ENCODE measurements around the gene CELSR1.
A peak's percentile ranks its signal among the peaks of the same experiment; 100 is the strongest.

CELSR1 gene

GRCh38 chr22:46372686-46373085 lies 164.7 kb downstream of the CELSR1 start:
- no peak for DNase-seq

DNA sequence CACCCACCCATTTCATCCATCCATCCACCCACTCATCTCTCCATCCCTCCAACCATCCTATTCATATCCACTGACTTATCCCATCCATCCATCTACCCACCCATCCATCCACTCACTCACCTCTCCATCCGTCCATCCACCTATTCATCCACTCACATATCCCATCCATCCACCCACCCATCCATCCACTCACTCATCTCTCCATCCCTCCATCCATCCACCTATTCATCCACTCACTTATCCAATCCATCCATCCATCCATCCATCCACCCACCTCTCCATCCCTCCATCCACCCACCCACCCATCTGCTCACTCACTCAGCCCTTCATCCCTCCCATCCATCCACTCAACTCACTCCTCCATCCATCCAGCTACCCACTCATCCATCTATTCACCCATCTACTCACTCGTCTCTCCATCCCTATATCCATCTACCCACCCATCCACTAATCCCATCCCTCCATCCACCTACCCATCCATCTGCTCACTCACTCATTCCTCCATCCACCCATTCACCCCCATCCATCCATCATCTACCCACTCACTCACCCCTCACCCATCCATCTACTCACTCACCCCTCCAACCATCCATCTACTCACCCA lies 165.7 kb downstream of the CELSR1 start:
- DNase-seq: no peak

GRCh38 chr22:46370584-46371291 lies 166.7 kb downstream of the CELSR1 start:
- peak; percentile 77 for DNase-seq

GRCh38 chr22:46369716-46370583 lies 167.5 kb downstream of the CELSR1 start:
- DNase-seq: peak; percentile 29

GRCh38 chr22:46368871-46369715 lies 168.3 kb downstream of the CELSR1 start:
- no peak for DNase-seq

GRCh38 chr22:46368422-46368821 lies 169.0 kb downstream of the CELSR1 start:
- no peak for DNase-seq

- DNase-seq: peak; percentile 57
Measured at GRCh38 chr22:46367707-46368191, 169.7 kb downstream of the CELSR1 start.

DNA sequence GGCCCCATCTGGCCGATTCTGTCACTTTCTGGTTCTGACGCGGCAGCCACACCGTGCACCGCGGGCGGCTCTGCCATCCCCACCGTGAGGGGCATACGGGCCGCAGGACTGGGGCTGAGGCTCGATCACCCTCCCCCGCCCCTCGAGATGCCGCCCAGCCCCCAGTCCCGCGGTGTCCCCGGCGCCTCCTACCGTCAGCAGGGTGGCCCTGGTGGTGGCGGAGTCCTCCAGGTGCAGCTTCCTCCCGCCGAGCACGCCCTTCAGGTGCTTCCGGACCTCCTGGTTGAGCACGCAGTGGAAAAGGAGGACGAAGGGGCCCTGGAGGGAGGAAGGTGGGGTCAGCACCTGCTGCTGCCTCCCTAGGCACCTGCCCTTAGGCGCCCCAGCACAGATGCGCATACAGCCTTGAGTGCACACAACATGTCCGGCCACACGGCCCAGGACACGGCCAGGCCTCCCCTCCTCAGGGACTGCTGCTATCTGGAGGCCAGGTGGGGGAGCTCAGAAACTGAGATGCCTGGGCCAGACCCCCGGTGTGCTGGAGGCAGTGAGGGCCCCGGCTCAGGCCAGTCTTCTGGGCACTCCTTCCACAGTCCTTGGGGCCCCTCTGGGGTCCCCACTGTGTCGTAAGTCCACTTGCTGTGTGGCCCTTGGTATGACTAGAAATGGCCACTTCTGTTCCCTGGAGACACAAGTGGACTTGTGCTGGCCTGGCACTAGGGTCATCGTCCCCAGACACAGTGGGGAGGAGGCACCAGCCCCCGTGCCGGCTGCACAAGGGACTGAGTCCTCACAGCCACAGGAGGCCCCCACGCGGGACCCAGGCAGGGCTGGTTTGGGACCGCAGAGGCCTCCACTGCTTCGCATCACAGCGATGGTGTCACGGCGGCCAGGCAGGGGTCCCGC lies 170.4 kb downstream of the CELSR1 start:
- no peak for DNase-seq

GRCh38 chr22:46366327-46366731 lies 171.1 kb downstream of the CELSR1 start:
- DNase-seq: no peak

DNA sequence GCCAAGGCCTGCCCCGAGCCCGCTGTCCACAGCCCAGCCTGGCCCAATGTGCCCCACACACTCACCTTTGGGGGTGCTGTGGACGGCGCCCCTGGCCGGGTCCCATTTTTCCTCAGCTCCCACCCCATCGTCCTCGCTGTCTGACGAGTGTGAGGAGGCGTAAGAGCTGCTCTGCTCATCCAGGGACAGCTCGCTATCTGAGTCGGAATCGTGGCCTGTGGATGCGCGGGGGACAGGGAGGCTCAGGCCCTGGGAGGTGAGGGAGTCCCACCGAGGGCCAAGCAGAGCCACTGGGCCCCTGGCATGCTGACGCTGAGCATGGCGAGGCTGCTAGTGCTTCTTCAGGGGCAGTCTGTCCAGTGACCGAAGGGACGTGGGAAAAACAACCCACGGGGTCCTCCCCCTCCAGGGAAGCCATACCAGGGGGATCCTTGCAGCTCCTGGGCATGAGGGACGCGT lies 172.2 kb downstream of the CELSR1 start:
- no peak for DNase-seq

- DNase-seq: no peak
Measured at GRCh38 chr22:46364341-46365165, 172.9 kb downstream of the CELSR1 start.

DNA sequence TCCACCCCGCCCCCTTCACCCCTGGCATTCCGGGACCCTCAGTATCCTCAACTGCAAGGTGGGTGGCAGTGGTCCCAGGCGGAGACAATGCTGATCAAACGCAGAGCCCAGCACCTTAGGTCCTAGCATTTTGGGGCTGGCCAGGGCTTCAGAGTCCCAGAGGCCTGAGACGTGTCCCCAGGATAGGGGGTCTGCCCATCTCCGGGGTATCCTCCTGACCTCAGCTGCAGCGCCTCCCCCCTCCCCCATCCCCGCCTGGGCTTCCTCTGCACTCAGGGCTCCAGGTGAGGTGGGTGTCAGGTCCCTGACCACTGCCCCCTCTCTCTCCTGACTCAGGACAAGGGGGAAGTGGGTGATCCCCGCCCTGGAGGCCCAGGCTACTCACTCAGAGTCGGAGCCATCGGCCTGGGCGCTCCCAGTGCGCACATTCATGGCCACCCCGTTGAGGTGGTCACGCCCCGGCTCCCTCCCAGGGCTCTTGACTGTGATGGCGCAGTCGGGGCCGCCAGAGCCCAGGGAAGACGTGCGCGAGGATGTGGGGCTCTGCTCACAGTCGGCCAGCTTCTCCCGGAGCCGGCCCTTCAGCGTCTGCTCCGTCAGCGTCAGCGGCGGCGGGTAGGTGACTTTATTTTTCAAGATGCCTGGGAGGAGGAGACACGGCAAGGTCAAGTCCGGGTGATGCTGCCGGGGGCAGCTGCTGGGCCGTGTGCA lies 173.7 kb downstream of the CELSR1 start:
- DNase-seq: no peak

DNA sequence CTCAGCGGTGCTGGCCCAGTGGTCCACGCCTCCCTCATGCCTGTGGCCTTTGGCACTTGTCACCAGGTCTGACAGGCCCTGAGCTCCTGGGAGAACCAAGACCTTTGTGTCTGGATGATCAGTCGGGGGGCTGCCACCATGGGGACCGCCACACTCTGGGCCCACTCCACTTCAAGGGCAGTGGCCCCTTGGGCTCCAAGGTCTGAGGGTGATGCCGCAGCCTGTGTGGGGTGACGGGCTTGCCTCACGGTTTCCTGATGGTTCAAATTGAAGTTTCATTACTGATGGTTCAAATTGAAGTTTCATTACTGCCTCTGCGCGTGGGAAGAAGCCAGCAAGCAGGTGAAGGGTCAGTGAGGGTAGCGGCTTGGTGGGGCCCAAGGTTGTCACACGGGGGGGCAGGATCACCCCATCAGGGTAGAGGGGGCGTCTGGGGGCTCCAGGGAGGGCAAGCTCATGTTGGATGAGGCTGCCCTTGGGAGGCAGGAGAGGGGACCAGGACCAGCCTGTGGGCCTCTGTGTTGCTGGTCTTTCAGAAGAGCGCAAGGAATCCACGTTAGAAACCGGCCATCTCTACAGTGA lies 174.4 kb downstream of the CELSR1 start:
- DNase-seq: no peak

GRCh38 chr22:46362203-46362933 lies 175.1 kb downstream of the CELSR1 start:
- DNase-seq: no peak

DNA sequence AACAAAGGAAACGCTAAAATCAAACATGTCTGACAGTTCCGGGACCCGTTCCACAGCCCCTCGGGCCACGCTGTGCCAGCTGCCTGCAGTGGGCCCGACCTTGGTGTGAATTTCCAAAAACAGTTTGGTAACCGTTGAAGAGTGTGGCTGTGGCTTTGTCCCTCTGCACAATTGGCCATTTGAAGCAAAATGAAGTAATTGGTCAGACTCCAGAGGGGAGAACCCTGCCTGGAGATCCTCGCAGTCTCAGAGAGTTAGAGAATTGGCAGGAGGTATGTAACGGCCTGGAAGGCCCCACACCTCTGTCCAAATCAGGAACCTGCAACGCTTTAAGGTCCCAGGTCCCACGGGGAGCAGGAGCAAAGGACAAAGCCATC lies 175.6 kb downstream of the CELSR1 start:
- DNase-seq: no peak

- no peak for DNase-seq
Measured at GRCh38 chr22:46360891-46361290, 176.5 kb downstream of the CELSR1 start.

DNA sequence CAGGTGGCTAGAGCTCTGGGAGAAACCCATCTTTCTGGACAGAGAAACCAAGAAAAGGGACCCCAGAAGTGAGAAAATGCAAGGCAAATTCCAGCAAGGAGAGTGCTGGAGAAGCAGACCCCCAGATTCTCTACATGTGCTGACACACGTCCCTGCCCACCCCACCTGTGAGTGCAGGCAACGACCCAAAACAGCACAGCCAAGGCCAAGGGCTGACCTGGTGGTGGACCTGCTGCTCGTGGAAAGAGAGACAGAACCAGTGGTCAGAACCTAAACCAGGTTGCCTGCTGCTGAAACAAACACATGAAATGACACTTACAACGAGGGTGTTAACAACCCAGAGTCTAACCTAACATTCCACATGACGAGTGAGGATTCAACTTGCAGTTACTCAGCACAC lies 177.3 kb downstream of the CELSR1 start:
- no peak for DNase-seq

DNA sequence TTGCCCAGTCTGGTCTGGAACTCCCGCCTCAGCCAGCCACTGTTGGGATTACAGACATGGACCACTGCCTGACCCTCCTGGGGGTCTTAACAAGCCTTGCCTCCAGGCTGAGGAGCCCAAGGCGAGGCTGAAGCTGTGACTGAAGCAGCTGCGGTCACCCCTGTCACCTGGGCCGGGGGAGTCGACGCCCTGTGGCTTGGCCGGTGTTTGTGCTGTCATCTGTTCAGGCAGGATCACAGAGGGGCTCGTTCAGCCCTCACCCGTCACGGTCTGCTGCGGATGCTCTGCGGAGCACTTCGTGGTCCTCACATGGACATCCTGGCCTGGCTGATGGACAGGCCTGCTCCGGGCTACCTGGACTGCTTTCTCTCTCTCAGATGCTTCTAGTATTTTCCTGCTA lies 178.1 kb downstream of the CELSR1 start:
- no peak for DNase-seq

DNA sequence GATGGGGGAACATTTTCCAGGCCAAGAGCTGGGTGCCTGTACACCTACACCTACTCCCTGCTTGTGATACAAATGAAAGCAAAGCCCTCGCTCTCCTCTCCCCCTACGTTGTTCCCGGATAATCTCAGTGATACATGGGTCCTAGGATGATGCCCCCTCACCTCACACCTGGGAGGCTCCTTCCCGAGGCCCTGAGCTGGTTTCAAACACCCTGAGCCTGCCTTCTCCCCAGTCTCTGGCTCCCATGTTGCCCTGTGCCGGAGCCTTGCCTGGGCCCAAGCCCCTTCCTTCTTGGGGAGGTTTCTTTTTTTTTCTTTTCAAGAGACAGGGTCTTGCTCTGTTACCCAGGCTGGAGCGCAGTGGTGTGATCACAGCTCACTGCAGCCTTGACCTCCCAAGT lies 178.7 kb downstream of the CELSR1 start:
- no peak for DNase-seq
